Right lung (tissue), 5 donors: ENCODE results near the gene GRAMD1A. TPM values are rescaled to one million over a fixed set of nuclear protein-coding genes. Genes with fewer than 3 reads are reported as not detected.
A peak's percentile ranks its signal among the peaks of the same experiment; 100 is the strongest.

Experiments used
- DNase-seq, 2 donors: peaks; one replicate each; pipeline ENCODE4 v3.0.0-alpha.2; 2013
- polyA plus RNA-seq, 5 donors: library from polyadenylated mRNA; unstranded; fragments of 120-200 nt; gene quantifications; one replicate each; pipeline versions ENCODE4 v1.2.1 to v1.2.3, GENCODE V29; 2013; ENCODE audit warnings: inconsistent platforms in 1 of 5, low replicate concordance in 1 of 5; ENCODE audit not compliant: insufficient read length in 5 of 5, insufficient read depth in 1 of 5

Gene GRAMD1A
- polyA plus RNA-seq, 5 donors: 87.3 to 123 (median 118) TPM

DNA sequence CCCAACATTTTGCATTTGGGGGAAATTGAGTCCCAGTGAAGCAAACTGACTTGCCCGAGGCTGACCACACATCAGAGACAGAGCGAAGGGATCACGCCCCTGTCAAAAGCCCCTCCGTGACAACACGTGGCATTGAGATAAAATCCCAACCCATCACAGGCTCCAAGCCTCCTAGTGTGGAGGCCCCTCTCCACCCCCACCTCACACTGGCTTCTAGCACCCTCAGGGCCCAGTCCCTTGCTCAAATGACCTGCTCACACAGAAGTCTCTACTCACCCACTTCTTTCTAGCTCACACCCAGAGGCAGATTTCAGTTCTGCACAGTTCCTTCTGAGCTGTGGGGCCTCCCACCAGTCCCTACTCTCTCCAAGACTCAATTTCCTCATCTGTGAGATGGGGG lies 51.7 kb downstream of the GRAMD1A start:
- DNase-seq: no peak

DNA sequence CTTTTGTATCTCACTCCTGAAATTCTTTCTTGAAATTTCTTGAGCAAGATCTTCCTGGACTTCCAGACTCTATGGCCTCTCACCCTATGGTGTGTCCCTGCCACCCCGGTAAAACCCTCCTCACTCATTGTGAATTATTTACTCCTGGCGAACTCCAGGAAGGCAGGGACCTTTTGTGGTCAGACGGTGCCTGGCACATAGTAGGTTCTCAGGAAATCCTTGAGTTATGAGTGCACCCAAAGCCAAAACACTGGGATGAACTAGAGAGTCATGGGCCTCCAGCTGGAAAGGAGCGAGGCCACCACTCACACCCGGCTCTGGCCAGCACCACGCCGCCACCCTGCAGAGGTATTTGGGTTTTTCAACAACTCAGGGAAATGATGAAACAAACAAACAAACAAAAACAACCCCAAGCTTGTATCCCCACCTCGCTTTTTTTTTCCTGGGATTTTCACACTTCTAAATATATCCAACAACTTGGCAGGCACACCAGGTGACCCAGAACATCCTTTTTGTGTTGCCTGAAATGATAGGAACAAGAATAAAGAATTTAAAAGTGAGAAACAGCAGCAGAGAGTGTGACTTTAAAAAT lies 52.6 kb downstream of the GRAMD1A start:
- DNase-seq: no peak

DNA sequence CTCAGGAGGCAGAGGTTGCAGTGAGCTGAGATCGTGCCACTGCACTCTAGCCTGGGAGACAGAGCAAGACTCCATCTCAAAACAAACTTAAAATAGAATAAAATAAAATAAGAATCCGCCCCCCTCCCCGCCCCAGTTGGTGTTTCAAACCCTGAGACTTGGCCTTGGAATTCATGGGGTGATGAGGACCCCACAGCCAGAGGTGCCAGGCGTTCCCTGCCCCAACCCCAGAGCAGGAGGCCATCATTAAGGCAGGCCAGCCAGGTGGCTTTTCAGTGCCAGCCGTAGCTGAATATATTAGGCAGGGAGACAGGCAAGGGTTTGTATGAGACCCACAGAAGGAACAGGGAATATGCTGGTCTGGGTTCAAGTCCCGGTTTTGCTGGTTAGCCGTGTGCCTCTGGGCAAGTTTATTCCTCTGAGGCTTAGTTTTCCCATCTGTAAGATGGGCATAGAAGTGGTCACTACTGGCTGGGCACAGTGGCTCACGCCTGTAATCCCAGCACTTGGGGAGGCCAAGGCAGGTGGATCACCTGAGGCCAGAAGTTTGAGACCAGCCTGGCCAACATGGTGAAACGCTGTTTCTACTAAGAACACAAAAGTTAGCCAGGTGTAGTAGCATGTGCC lies 53.7 kb downstream of the GRAMD1A start:
- DNase-seq: no peak

DNA sequence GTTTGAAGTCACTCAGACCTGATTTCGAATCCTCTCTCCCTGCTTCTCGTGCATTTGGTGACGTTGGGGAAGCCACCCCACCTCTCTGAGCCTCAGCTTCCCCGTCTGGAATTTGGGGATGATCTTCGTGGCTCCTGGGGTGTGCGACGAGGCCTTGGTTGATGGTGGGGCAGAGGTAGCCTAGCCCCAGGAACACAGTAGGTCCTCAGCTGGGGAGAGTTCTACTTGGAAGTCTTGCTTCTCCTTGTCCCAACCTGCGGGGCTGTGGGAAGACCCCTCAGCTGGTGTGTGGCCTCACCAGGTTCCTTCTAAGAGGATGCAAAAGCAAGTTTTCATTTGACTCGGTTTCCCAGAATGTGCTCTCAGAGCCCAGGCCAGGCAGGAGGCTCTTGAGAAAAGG lies 54.5 kb downstream of the GRAMD1A start:
- no peak for DNase-seq

DNA sequence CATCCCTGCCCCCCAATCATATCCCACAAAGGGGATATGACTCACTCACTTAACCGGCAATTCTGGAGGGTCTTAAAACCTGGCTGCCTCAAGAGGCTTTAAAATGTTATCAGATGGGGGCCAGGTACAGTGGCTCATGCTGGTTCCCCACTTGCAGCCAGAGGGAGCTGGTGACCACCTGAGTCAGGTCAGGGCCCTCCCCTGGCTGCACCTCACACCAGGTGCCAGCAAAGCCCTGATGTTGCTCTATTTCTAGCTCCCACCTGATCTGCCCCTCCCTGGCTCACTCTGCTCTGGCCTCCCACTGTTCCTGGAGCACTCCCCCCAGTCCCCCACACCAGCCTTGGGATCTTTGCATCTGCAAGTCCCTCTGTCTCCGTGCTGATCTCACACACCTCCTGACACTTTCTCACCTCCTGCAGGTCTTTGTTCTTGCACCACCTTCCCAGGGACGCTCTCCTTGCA lies 55.6 kb downstream of the GRAMD1A start:
- DNase-seq: no peak

DNA sequence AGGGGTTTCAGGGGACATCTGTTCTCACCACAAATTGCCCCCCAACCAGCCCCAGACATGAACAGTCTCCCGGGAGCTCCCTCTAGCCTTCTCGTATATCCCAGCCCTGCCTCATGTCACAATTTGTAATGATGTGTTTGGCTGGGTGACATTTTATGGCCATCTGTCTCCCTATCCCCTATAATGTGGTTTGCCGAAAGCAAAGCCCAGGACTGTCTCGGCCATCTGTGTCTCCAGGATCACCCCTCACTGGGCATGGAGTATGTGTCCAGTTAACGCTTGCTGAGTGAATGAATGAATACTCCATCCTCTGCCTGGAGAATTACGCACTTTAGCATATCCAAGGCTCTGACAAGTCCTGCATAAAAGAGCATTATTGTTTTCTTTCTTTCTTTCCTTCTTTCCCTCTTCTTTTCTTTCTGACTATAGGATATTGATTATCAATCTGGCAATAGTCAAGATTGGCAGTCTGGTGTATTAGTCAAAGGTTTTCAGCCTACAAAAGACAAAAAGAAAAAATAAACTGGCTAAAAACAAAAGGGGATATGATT lies 56.5 kb downstream of the GRAMD1A start:
- no peak for DNase-seq

DNA sequence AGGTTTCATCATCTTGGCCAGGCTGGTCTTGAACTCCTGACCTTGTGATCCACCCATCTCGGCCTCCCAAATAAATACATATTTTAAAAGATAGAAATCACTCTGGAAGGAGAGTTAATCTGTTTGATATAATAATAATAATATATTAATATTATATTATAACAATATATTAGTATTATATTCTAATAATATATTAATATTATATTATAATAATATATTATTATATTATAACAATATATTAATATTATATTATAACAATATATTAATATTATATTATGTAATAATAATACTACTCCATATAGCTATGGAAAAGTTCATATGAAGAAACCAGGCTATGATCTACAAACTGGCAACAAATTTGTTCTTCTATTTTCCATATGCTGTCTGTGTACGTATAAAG lies 58.2 kb downstream of the GRAMD1A start:
- DNase-seq: no peak

DNA sequence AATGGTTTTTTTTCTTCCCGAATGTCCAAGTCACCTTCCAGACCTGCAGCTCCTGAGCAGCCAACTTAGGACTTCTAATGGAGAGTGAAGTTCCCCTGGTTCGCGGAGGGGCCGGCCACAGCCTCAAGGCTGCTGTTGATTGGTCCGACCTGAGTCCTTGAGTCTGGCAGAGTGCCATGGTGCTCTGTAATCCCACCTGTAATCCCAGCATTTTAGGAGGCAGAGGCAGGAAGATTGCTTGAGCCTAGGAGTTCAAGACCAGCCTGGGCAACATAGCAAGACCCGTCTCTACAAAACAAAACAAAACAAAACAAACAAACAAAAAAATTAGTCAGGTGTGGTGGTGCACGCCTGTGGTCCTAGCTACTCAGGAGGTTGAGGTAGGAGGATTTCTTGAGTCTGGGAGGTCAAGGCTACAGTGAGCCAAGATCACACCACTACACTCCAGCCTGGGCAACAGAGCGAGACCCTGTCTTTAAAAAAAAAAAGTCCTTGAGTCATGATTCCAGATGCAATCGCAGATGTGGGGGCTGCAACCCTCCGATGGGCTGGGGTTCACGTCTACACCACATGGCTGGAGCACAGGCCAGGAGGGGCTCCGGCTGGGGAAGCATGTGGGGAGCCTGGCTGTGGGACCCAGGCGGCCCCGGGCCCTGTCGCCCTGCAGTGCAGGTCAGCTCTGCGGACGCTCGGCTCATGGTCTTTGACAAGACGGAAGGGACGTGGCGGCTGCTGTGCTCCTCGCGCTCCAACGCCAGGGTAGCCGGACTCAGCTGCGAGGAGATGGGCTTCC lies 59.1 kb downstream of the GRAMD1A start:
- DNase-seq: no peak

DNA sequence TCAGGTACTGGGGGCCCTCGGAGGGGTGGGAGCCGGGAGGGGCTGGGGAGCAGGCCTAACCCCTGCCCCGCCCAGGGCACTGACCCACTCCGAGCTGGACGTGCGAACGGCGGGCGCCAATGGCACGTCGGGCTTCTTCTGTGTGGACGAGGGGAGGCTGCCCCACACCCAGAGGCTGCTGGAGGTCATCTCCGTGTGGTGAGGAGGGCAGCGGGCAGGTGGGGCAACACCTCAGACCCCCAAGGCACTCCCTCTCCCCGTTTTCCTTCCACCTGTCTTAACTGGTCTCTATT lies 59.6 kb downstream of the GRAMD1A start:
- DNase-seq: no peak

- DNase-seq: no peak
Observed at GRCh38 chr19:35060160-35060855, 60.2 kb downstream of the GRAMD1A start.

DNA sequence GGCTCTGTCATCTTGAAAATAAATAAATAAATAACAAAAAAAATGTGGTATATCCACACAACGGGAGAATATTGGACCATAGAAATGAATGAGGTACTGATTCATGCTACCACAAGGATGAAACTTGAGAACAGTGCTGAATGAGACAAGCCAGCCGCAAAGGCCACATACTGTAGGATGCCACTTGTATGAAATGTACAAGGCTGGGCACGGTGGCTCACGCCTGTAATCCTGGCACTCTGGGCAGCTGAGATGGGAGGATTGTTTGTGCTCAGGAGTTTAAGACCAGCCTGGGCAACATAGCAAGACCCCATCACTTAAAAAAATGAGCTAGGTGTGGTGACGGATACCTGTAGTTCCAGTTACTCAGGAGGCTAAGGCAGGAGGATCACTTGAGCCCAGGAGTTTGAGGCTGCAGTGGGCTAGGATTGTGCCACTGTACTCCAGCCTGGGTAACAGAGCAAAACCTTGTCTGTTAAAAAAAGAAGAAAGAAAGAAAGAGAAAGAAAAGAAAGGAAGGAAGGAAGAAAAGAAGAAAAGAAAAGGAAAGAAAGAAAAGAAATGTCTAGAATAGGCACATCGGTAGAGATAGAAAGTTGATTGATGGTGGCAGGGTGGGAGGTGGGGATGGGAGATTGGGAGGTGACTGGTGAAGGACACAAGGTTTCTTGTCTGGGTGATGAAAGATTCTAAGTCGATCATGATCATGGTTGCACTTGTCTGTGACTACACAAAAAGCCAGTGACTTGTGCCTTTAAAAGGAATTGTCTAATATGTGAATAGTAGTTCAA lies 61.7 kb downstream of the GRAMD1A start:
- DNase-seq: no peak

- DNase-seq: no peak
Observed at GRCh38 chr19:35062942-35063341, 62.8 kb downstream of the GRAMD1A start.

- no peak for DNase-seq
Observed at GRCh38 chr19:35063940-35064818, 64.1 kb downstream of the GRAMD1A start.

DNA sequence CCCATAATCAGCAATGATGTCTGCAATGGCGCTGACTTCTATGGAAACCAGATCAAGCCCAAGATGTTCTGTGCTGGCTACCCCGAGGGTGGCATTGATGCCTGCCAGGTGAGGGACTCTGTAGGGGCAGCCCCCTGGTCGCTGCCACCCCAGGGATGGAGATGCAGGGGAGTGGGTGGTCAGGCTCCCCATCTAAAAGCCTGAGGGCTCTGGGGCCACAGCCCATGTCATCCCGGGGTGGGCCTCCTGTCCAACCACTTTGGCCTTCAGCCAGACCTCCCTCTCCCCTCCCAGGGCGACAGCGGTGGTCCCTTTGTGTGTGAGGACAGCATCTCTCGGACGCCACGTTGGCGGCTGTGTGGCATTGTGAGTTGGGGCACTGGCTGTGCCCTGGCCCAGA lies 65.5 kb downstream of the GRAMD1A start:
- DNase-seq: no peak

DNA sequence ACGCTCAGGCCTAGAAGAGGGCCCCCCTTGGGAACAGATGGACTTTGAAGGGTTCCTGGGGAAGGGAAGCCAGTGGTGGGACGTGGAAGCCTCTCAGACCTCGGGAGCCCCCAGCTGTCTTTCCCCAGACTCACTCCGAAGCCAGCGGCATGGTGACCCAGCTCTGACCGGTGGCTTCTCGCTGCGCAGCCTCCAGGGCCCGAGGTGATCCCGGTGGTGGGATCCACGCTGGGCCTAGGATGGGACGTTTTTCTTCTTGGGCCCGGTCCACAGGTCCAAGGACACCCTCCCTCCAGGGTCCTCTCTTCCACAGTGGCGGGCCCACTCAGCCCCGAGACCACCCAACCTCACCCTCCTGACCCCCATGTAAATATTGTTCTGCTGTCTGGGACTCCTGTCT lies 66.0 kb downstream of the GRAMD1A start:
- DNase-seq: no peak

DNA sequence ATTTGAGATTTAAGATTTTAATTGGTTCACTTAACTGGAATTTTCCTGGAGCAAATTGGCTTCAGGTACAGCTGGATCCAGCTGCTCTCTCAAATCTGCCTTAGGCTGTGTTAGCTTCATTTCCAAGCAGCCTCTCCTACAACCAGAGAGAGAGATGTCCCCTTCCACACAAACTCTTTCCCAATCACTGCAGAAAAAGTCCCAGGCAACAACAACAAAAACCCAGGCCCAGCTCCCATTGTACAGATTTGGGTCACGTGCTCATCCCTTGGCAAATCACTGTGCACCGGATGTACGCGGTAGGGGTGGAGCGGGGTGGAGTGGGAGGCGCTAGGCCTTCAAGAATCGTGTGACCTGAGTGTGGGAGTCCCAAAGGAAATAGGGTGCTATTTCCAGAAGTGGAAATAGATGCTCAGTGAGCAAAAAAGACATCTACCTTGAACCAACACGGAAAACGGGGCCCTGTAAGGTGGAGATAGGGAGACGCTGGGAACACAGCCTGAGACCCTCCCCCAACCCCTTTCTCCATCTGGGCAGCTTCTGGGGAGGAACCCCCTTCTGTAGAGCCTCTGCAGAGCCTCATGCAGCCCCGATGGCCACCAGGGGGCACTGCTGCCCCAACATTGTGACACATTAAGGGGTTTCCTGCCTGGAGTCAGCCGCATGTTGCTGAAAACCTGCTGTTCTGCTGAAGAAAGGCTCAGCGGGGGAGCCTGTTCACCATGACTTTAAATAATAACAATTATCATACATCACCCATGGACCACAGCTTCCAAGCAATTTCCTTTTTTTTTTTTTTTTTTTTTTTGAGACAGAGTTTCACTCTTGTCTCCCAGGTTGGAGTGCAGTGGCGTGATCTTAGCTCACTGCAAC lies 66.8 kb downstream of the GRAMD1A start:
- peak; percentile 62 to 76 for DNase-seq

DNA sequence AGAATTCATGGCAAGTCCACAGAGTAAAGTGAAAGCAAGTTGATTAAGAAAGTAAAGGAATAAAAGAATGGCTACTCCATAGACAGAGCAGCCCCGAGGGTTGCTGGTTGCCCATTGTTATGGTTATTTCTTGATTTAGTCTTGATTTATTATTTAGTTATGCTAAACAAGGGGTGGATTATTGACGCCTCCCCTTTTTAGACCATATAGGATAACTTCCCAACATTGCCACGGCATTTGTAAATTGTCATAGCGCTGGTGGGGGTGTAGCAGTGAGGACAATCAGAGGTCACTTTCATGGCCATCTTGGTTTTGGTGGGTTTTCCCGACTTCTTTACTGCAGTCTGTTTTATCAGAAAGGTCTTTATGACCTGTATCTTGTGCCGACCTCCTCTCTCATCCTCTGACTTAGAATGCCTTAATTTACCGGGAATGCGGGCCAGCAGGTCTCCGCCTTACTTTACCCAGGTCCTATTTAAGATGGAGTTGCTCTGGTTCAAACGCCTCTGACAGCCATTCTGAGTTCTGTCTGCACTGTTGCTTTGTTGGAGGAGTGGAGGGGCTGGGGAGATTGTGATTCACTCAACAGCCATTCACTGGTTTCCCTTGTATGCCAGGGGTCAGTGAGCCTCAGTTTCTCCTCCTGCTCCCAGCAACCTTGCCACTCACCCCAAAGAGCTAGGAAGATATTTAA lies 69.0 kb downstream of the GRAMD1A start:
- no peak for DNase-seq

GRCh38 chr19:35069696-35070095 lies 69.6 kb downstream of the GRAMD1A start:
- no peak for DNase-seq

- no peak for DNase-seq
Observed at GRCh38 chr19:35070471-35070870, 70.3 kb downstream of the GRAMD1A start.
